ENCODE data around the gene FKBP7. TPM values are rescaled to one million over a fixed set of nuclear protein-coding genes. Genes with fewer than 3 reads are reported as not detected.

The FKBP7 gene
- total RNA-seq, 1 experiment from 2014 or later, result 4.8 TPM

- Mint-ChIP-seq H3K36me3 (ENCODE audit: insufficient read depth in 1 of 3, low read depth in 3 of 3) (no peaks in the 10 kb centered on the region), H3K27ac (no peak overlapping the region; a peak in 1 of 7 replicates), H3K4me3 (no peak overlapping the region), H3K4me1 (peaks cover 10 to 14% of the 10 kb centered on the region in 2 experiments), H3K27me3 (ENCODE audit: low read depth) (no peaks in the 10 kb centered on the region), H3K9me3 (no peaks in the 10 kb centered on the region)
- H3K9me3 ChIP-seq (ENCODE audit: control insufficient read depth, low read depth, low read length), result no peaks in the 10 kb centered on the region
- no peak overlapping the region for H4K8ac ChIP-seq (replicated peaks; ENCODE audit: insufficient read length, low read depth, low read length)
- DNase-seq, result no peak
- H2AFZ ChIP-seq (ENCODE audit: low read length), result no peak overlapping the region
- no peak overlapping the region for H2BK120ac ChIP-seq (ENCODE audit: low read depth, low read length, poor library complexity, severe bottlenecking)
- H2BK12ac ChIP-seq (ENCODE audit: insufficient read length, low read depth, low read length), result no peak overlapping the region
- H3K56ac ChIP-seq (ENCODE audit: insufficient read length, low read depth, low read length), result no peak overlapping the region
- no peak overlapping the region for H3K27ac ChIP-seq (ENCODE audit: insufficient read length, low read depth, low read length)
- no peak overlapping the region for H2BK5ac ChIP-seq (ENCODE audit: insufficient read length, low read length)
- no peak overlapping the region for H4K91ac ChIP-seq (ENCODE audit: insufficient read length, low read depth, low read length)
- no peak overlapping the region for H2BK15ac ChIP-seq (ENCODE audit: low read depth, low read length)
- H4K5ac ChIP-seq (ENCODE audit: insufficient read length, low read depth, low read length), result no peak overlapping the region
- H3K9ac ChIP-seq (ENCODE audit: extremely low read depth, insufficient read length, low read length), result no peak overlapping the region
- no peak overlapping the region for H3K14ac ChIP-seq (ENCODE audit: insufficient read depth, low read length)
- H2AK5ac ChIP-seq (ENCODE audit: insufficient read length, low read length), result no peak overlapping the region
- no peaks in the 10 kb centered on the region for H3K4me1 ChIP-seq (ENCODE audit: insufficient read depth, low read length)
- H2BK20ac ChIP-seq (ENCODE audit: low read depth, low read length, poor library complexity, severe bottlenecking), result no peak overlapping the region
- no peak for TF ChIP-seq CTCF (conservative IDR thresholded peaks at IDR 0.05)
- no peak overlapping the region for H3K23ac ChIP-seq (ENCODE audit: insufficient read length, low read depth, low read length)
- H3K4me2 ChIP-seq (ENCODE audit: insufficient read depth, insufficient read length, low read length), result no peak overlapping the region
- no peak overlapping the region for H3K4ac ChIP-seq (ENCODE audit: low read depth, low read length)
- no CpG with 5 or more reads among the region's 3 CpGs for WGBS (ENCODE audit: extremely low coverage, insufficient read length, low lambda C conversion rate)
- no peak overlapping the region for H3T11ph ChIP-seq (ENCODE audit: low read length)
- no peaks in the 10 kb centered on the region for H3K27me3 ChIP-seq (ENCODE audit: insufficient read depth, low read length)
- no peaks in the 10 kb centered on the region for H3K79me2 ChIP-seq (ENCODE audit: insufficient read depth, low read length)
- H3K23me2 ChIP-seq (ENCODE audit: insufficient read length, low read depth, low read length, poor library complexity, severe bottlenecking), result peaks cover 3% of the 10 kb centered on the region
- no peak overlapping the region for H3K18ac ChIP-seq (ENCODE audit: insufficient read length, low read depth, low read length)
- no peaks in the 10 kb centered on the region for H4K20me1 ChIP-seq (ENCODE audit: control insufficient read depth, insufficient read depth, insufficient read length)
- no peaks in the 10 kb centered on the region for H3K79me1 ChIP-seq (ENCODE audit: insufficient read depth, low read depth, low read length, poor library complexity, severe bottlenecking)
Observed at GRCh38 chr2:178417916-178418315, 60.5 kb downstream of the FKBP7 start.
